Measurements from ENCODE around the gene SCG5.

DNA sequence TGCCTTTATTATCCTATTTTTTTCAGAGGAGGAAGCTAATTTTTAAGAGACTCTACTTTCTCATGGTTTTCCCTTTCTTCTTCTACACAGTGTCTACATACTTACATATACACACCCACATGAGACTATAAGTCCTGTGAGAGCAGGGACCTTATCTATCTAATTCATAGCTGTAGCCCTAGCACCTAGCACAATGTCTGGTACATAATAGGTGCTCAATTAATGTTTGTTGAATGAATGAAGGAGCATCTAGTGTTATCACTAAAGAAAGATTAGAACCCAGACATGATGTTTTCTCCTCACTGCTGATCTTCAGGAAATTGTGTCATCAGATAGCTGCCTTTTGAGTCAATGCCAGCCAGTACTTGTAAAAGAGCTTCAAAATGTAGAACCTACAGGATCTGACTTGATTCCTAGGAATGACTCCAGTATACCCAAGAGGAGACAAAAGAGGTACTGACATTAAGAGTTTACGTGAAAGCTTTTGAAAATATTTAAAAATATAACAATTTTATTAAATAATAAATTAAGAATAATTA is 2.5 kb downstream of the SCG5 start:
- TF ChIP-seq CTCF (IDR thresholded peaks at IDR 0.05; ENCODE audit: low read length) (no peak), EZH2 (IDR thresholded peaks at IDR 0.05; ENCODE audit: borderline replicate concordance, low read length) (no peak)

All from OCI-LY1 (cell line).